Erythroblast (primary cell): ENCODE results near the gene SPAAR.

Experiments
- GATA1 ChIP-seq: IDR thresholded peaks from 2 replicates; pipeline ENCODE4 v1.6.1; 2011; ENCODE audit warnings: low read depth, mild to moderate bottlenecking, control low read depth, low read length, moderate library complexity
- POLR2A ChIP-seq: IDR thresholded peaks from 2 replicates; pipeline ENCODE4 v1.6.1; 2011; ENCODE audit warnings: mild to moderate bottlenecking, low read length

DNA sequence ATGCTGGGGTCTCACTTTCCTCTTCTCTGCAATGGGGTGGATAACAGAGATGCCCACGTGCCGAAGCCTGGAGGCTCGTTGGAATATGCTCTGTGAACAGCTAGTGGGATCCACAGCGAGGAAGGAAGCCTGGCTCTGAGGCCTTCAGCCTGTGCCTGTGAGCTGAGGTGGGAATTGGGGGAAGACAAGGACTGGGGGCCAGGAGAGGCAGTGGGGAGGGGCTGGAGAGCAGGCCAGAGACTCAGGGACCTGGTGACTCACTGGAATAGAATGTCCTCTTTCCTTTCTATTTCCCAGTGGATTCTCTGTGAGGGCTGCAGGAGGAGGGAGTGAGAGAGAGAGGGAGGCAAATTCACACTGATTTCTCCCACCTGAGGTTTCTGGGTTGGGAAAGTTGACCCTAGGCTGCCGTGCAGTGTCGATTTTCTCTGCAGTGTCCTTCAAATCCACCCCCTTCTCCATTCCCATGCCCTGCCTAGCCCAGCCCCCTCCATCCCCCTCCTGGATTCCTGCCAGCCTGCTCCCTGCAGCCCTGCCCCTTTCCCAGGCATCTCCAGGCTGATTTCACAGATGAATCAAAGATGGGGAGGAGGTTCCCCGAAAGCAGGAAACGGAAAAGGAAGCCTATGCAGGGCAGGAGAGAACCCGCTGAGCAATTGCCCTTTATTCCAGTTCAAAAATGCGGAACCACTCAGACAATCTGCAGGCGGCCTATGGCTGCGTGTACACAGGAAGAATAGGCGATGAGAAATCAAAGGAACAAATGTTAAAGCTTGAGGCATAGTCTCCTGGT lies 1.4 kb upstream of the SPAAR start:
- TF ChIP-seq POLR2A = no peak
- no peak for TF ChIP-seq GATA1
